Spleen (tissue), 13 donors: ENCODE results near the gene CCDC134. TPM values are rescaled to one million over a fixed set of nuclear protein-coding genes. Genes with fewer than 3 reads are reported as not detected.

ENCODE experiments used
- DNase-seq: peaks from one replicate; pipeline ENCODE4 v3.0.0-alpha.2; 2020
- H3K27ac ChIP-seq, 8 donors: fragments of 200-600 bp; sonication (generic) in 7 of 8; 1 replicate in 4 of 8; 2 replicates in 4 of 8; pipeline versions ENCODE4 v1.5.0 to v1.8.0; 2016 to 2021; ENCODE audit warnings: inconsistent platforms in 4 of 8, mild to moderate bottlenecking in 4 of 8, moderate library complexity in 1 of 8
- H3K27me3 ChIP-seq, 7 donors: fragments of 200-600 bp; sonication (generic) in 6 of 7; replicated peaks in 1 of 7; 1 replicate in 4 of 7; 2 replicates in 3 of 7; pipeline versions ENCODE4 v1.5.0 to v1.8.0; 2016 to 2021; ENCODE audit warnings: inconsistent platforms in 3 of 7, mild to moderate bottlenecking in 1 of 7
- H3K36me3 ChIP-seq, 6 donors: fragments of 200-600 bp; sonication (generic) in 5 of 6; 1 replicate in 4 of 6; 2 replicates in 2 of 6; pipeline versions ENCODE4 v1.5.0 to v1.8.0; 2016 to 2021; ENCODE audit warnings: inconsistent platforms in 2 of 6
- H3K4me1 ChIP-seq, 6 donors: fragments of 200-600 bp; sonication (generic) in 5 of 6; 1 replicate in 3 of 6; 2 replicates in 3 of 6; pipeline versions ENCODE4 v1.5.0 to v1.8.0; 2016 to 2021; ENCODE audit warnings: inconsistent platforms in 3 of 6
- H3K4me3 ChIP-seq, 8 donors: fragments of 200-600 bp; sonication (generic) in 7 of 8; 1 replicate in 4 of 8; 2 replicates in 4 of 8; pipeline versions ENCODE4 v1.5.0 to v1.8.0; 2016 to 2021; ENCODE audit warnings: inconsistent platforms in 4 of 8, mild to moderate bottlenecking in 4 of 8, moderate library complexity in 2 of 8
- H3K9me3 ChIP-seq, 8 donors: fragments of 200-600 bp; sonication (generic) in 7 of 8; 1 replicate in 4 of 8; 2 replicates in 4 of 8; pipeline versions ENCODE4 v1.5.0 to v1.8.0; 2016 to 2021; ENCODE audit warnings: inconsistent platforms in 4 of 8
- POLR2A ChIP-seq, 3 donors: fragments of 450-650 bp; IDR thresholded peaks; one replicate each; pipeline ENCODE4 v1.5.1; 2017; ENCODE audit warnings: antibody characterized with exemption in 3 of 3, mild to moderate bottlenecking in 1 of 3
- POLR2AphosphoS5 ChIP-seq, 3 donors: sonication (generic); formaldehyde crosslinking; IDR thresholded peaks; one replicate each; pipeline ENCODE4 v1.5.1; 2017; ENCODE audit warnings: antibody characterized with exemption in 3 of 3
- WGBS, 5 donors: extraction: QIAGEN DNeasy Blood & Tissue Kit in 3 of 5; methylation state at CpG; one replicate each; pipeline versions ENCODE4 v1.1.5 to v1.1.7; 2013 to 2018; 5-methylcytosine and 5-hydroxymethylcytosine counted together
- intact Hi-C: fragments of 100-400 bp; cut with DNase I; formaldehyde crosslinking; loops from one replicate; pipeline ENCODE4 v1.15.0; 2023; ENCODE audit warnings: low total_unique reads
- long read RNA-seq, 2 donors: transcript quantifications; one replicate each; lab custom pipeline, GENCODE V29; 2026
- polyA plus RNA-seq, 3 donors: library from polyadenylated mRNA; stranded (reverse); fragments of 200-250 nt; gene quantifications; one replicate each; pipeline ENCODE4 v1.2.1, GENCODE V29; 2013
- total RNA-seq, 7 donors: library from RNA; depleted of rRNA in 3 of 7; stranded (reverse); fragments of >200 nt in 3 of 7; fragmentation: NEBNext Ultra II Directional in 4 of 7; extraction: Animal tissue kit (Norgen Biotek cat#: 25700) in 4 of 7; gene quantifications; one replicate each; pipeline versions ENCODE4 v1.1.0 to v1.2.1, GENCODE V29; 2016 to 2021
- TF ChIP-seq, protein P1 (sequence below), 11 experiments: fragments of 200-600 bp in 7 of 11; fragments of 450-650 bp in 4 of 11; sonication (generic) in 4 of 11; IDR thresholded peaks in 8 of 11; conservative IDR thresholded peaks in 3 of 11; 1 replicate in 7 of 11; 2 replicates in 4 of 11; pipeline versions ENCODE4 v1.4.0 to v1.8.0; 2016 to 2021; ENCODE audit warnings: antibody characterized with exemption in 11 of 11, inconsistent platforms in 4 of 11, mild to moderate bottlenecking in 1 of 11
- donor health status: healthy with polysubstance abuse.
- donor health status: DM: no; HTN: no; CAD: no; lungs with moderate emphysema.
- donor health status: DM: no; HTN: no; CAD: no.
- donor health status: Bipolar disorder and iron deficiency.
- donor health status: healthy.
- donor health status: DM: no; HTN: no; CAD: no.
- donor health status: DM: yes; HTN: yes; CAD: no.

Gene CCDC134
- 10 to 100 TPM in 3 of 7 donors, 1 to 10 TPM in 4; 8.9 to 11.8 (median 10.0) TPM for total RNA-seq
- 1 to 10 TPM in 2 of 3 donors, under 1 TPM in 1; 0.54 to 2.4 (median 1.2) TPM for polyA plus RNA-seq
- long read RNA-seq, donor 1, partial matches to known transcripts, result 0 of 3 reads
- long read RNA-seq, donor 1, other reads (novel, unspliced or antisense), result 0 of 3 reads
- long read RNA-seq, donor 2, result 0 reads

DNA sequence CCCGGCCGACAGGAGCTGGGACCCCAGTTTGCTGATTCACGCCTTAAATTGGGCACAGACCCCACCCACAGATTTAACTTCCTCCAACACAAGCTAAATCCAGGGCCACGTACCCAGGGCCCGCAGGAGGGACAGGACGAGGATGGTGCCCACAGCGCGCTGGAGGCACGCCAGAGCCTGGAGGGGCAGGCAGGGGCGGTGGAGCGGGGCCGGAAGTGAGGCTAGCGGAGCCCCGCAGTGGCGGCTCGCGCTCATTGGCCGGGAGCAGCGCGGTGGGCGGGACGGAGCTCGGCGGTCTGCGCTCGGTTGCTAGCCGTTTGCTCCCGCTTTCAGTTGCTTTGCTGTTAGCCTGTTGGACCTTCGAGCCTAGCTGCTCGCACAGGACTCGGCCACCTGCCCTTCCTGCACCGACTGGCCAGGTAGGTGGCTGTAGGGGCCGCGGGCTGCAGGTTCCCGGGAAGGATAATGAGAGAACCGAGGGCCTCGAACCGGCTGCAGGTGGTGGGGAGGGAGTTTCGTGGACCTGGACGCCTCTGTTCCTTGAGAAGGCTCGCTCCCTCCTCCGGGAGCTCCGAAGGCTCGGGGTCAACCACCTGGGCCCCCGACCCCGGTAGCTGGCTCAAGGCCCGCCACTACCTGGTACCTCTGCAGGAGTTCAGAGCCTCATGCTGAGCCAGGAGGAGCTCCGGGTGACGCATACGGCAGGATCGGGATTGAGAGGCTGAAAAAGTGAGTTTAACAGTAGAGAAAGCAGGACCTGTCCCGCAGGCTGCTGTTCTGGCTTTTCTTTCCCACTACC lies at the start of gene CCDC134:
TSS of gene CCDC134 (plus strand) at position 332 of the 799 bp plus-strand sequence. CDS start 8,212 bp downstream, outside the sequence.
- intact Hi-C loops, result no loop called here
- peak within 1 kb of the TSS; percentile 55 to 93 (median 84) for H3K4me3 ChIP-seq
- H3K4me1 ChIP-seq, result peaks cover 5 to 52% (median 23%) of the 10 kb centered on the region in 6 donors
- peak; percentile 98 for DNase-seq
- H3K27ac ChIP-seq, result peak within 1 kb of the TSS; percentile 85 to 98 (median 94)
- peaks cover 0 to 5% (median 0%) of the 10 kb centered on the region in 6 donors for H3K36me3 ChIP-seq
- peak; percentile 30 to 75 (median 53) for TF ChIP-seq POLR2A (IDR thresholded peaks at IDR 0.05)
- TF ChIP-seq POLR2AphosphoS5 (IDR thresholded peaks at IDR 0.05), result peak; percentile 98 to 99 (median 98)
- TF ChIP-seq, protein P1, sequence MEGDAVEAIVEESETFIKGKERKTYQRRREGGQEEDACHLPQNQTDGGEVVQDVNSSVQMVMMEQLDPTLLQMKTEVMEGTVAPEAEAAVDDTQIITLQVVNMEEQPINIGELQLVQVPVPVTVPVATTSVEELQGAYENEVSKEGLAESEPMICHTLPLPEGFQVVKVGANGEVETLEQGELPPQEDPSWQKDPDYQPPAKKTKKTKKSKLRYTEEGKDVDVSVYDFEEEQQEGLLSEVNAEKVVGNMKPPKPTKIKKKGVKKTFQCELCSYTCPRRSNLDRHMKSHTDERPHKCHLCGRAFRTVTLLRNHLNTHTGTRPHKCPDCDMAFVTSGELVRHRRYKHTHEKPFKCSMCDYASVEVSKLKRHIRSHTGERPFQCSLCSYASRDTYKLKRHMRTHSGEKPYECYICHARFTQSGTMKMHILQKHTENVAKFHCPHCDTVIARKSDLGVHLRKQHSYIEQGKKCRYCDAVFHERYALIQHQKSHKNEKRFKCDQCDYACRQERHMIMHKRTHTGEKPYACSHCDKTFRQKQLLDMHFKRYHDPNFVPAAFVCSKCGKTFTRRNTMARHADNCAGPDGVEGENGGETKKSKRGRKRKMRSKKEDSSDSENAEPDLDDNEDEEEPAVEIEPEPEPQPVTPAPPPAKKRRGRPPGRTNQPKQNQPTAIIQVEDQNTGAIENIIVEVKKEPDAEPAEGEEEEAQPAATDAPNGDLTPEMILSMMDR (IDR thresholded peaks at IDR 0.05 in 8 of 11, conservative IDR thresholded peaks at IDR 0.05 in 3 of 11), result peak in 2 of 11 experiments; percentile 7 to 17
- no peaks in the 10 kb centered on the region for H3K27me3 ChIP-seq
- H3K9me3 ChIP-seq, result no peaks in the 10 kb centered on the region
- WGBS, 5 donors, result 0 to 1% (median 0%) methylated on average over 12 to 52 of the region's 52 CpGs

DNA sequence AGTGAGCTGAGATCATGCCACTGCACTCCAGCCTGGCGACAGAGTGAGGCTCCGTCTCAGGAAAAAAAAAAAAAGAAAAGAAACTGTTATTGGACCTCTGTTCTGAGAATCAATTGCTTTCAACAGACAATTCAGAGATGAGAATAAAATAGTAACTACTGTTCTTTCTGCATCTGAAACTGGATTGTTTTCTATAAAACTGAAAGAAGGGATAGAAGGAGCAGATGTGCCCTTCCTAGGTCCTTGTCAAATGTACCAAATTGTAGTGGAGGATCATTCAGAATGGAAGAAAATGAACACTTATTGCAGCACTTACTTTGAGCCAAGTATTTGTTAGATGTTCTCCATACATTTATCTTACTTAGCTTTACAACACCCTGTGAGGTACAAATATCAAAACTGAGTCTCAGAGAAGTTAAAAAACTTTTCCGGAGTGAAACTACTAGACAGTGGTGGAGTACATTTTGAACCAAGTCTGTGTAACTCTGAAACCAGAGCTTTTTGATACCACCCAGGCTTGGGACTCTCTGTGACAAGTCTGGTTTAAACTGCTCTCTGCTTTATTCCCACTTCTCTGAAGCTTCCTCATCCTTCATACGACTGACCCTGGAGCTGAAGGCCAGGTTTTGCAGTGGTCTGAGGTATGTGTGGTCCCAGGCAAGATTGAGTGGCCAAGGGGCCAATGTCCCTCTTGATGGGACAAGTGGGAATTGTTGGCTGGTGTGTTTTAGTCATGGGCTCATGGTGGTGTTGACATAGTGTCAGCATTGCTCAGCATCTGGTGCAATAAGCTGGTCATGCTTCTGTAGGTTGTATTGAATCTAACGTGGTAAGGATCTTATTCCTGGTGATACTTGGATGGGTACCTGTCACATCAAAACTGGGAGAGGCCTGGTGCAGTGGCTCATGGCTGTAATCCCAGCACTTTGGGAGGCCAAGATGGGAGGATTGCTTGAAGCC lies 48.2 kb upstream of the CCDC134 start:
- TF ChIP-seq, protein P1 (IDR thresholded peaks at IDR 0.05 in 8 of 11, conservative IDR thresholded peaks at IDR 0.05 in 3 of 11), result no peak
- TF ChIP-seq POLR2A (IDR thresholded peaks at IDR 0.05) (no peak), POLR2AphosphoS5 (IDR thresholded peaks at IDR 0.05) (no peak)
- DNase-seq, result no peak
- Histone ChIP-seq H3K27me3 (no peaks in the 10 kb centered on the region), H3K4me1 (peaks cover 0 to 4% (median 0%) of the 10 kb centered on the region in 6 donors), H3K36me3 (no peaks in the 10 kb centered on the region), H3K4me3 (peak overlapping the region in 1 of 8 donors; percentile 17), H3K9me3 (no peaks in the 10 kb centered on the region), H3K27ac (peak overlapping the region in 2 of 8 donors; percentile 54 to 56)
- WGBS, 5 donors, result 74 to 89% (median 79%) methylated on average over 5 of the region's 5 CpGs
- intact Hi-C loops, result no loop called here

DNA sequence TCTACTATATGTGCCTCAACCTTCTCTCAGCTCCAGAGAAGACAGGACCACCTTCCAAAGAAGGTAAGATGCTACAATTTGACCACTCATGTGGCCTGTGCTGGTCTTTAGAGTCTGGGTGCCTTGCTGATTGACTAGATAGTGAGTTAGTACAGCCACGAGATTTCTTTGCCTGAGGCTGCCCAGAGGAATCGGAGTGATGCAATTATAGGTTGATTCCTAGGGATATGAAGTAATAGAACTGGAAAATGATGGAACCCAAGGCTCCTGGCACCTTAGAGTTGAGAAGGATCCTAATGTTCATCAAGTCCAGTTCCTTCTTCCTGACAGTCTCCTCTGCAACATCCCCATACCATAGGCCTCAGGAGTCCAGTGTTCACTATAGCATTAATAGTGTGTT lies 46.5 kb upstream of the CCDC134 start:
- Histone ChIP-seq H3K36me3 (no peaks in the 10 kb centered on the region), H3K4me3 (peak overlapping the region in 2 of 8 donors; percentile 10 to 27), H3K4me1 (no peaks in the 10 kb centered on the region), H3K27ac (no peak overlapping the region), H3K9me3 (no peaks in the 10 kb centered on the region), H3K27me3 (no peaks in the 10 kb centered on the region)
- DNase-seq, result no peak
- WGBS, 5 donors, result 47 to 50% (median 48%) methylated on average over 2 of the region's 2 CpGs
- TF ChIP-seq POLR2A (IDR thresholded peaks at IDR 0.05) (no peak), POLR2AphosphoS5 (IDR thresholded peaks at IDR 0.05) (no peak)
- intact Hi-C loops, result no loop called here

DNA sequence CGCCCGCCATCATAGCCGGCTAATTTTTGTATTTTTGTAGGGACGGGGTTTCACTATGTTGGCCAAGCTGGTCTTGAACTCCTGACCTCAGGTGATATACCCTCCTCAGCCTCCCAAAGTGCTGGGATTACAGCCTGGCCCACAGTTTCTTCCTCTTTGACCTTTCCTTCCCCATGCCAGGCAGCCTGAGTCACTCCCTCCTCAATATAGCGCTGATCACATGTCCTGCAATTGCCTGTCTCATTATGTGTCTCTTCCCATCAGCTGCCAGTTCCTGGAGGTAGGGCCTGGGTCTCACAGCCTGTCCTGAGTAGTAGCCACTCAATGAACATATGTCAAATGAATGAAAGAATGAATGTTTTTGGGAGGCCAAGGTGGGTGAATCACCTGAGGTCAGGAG lies 43.0 kb upstream of the CCDC134 start:
- WGBS, 5 donors, result 92 to 98% (median 96%) methylated on average over 5 of the region's 5 CpGs
- no peaks in the 10 kb centered on the region for H3K36me3 ChIP-seq
- no peaks in the 10 kb centered on the region for H3K4me1 ChIP-seq
- intact Hi-C loops, result no loop called here
- H3K27ac ChIP-seq, result no peak overlapping the region
- no peaks in the 10 kb centered on the region for H3K27me3 ChIP-seq
- TF ChIP-seq, protein P1 (IDR thresholded peaks at IDR 0.05 in 8 of 11, conservative IDR thresholded peaks at IDR 0.05 in 3 of 11), result no peak
- TF ChIP-seq POLR2A (IDR thresholded peaks at IDR 0.05), result no peak
- no peak for TF ChIP-seq POLR2AphosphoS5 (IDR thresholded peaks at IDR 0.05)
- no peak overlapping the region for H3K4me3 ChIP-seq
- DNase-seq, result no peak
- no peaks in the 10 kb centered on the region for H3K9me3 ChIP-seq
